SK-N-MC (cell line): Measurements from ENCODE around the gene PHACTR3.

ENCODE experiments used
- EZH2 ChIP-seq: fragments of 200-600 bp; sonication (generic); IDR thresholded peaks from one replicate; pipeline ENCODE4 v1.6.1; 2017; ENCODE audit warnings: antibody characterized with exemption
- FOXP2 ChIP-seq: optimal IDR thresholded peaks from 2 replicates; pipeline ENCODE3; 2011; ENCODE audit warnings: mild to moderate bottlenecking, moderate library complexity; ENCODE audit not compliant: insufficient read depth; ENCODE audit errors: extremely low read length, control extremely low read depth
- POLR2AphosphoS5 ChIP-seq: IDR thresholded peaks from 2 replicates; pipeline ENCODE4 v1.6.1; 2012; ENCODE audit warnings: mild to moderate bottlenecking, low read depth, low read length, borderline replicate concordance

DNA sequence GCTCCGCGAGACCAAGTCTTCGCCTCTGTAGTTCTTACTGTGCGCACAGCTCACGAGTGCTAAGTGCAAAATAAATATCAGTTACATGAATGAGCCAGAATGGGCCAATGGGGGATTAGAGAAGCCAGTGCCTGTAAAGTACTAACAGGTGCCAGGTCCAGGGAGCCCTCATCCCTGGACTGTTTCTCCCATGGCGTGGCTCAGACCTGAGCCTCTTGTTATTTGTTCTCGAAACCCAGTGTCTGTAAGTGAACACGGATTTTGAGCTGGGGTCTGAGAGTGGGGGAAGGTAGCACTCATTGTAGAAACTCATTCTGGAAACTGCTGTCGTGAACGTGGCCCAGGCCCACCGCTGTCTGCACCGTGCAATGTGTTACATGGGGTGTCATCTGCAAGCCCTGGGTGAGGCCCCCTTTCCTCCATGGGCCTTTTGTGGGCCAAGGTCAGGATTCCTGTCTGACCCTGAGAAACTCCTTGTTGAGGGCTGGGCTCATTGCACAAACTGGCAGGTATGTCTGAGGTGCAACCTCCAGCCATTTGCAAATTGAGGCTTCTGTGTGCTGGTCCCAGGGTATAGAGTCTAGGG is 174.4 kb downstream of the PHACTR3 start:
- no peak for TF ChIP-seq POLR2AphosphoS5
- TF ChIP-seq EZH2, result no peak
- no peak for TF ChIP-seq FOXP2
